Caki2 (cell line): ENCODE data around the gene OTOP3. TPM values are rescaled to one million over a fixed set of nuclear protein-coding genes. Genes with fewer than 3 reads are reported as not detected.

ENCODE experiments used
- DNase-seq: peaks from one replicate; pipeline ENCODE4 v3.0.0-alpha.2; 2015; ENCODE audit warnings: low read depth
- in situ Hi-C: cut with HindIII; loops from 2 replicates; pipeline ENCODE4 v1.10.0; 2016; ENCODE audit warnings: low sequenced_read_pairs, low pct_unique_long_range_greater_than_20kb, mixed read lengths
- total RNA-seq: library from RNA; depleted of rRNA; stranded (reverse); fragments of >200 nt; shearing (Covaris generic); gene quantifications from 2 replicates; pipeline ENCODE4 v1.2.3, GENCODE V29; 2014; ENCODE audit warnings: low replicate concordance; rRNA removed

The OTOP3 gene
- total RNA-seq, 1 experiment from 2014 or later = not detected

- in situ Hi-C loops = no loop called here
- no peak for DNase-seq
Measured at GRCh38 chr17:74994440-74994839, 58.7 kb downstream of the OTOP3 start.

- in situ Hi-C loops = no loop called here
- DNase-seq = no peak
Measured at GRCh38 chr17:74995847-74996246, 60.1 kb downstream of the OTOP3 start.

DNA sequence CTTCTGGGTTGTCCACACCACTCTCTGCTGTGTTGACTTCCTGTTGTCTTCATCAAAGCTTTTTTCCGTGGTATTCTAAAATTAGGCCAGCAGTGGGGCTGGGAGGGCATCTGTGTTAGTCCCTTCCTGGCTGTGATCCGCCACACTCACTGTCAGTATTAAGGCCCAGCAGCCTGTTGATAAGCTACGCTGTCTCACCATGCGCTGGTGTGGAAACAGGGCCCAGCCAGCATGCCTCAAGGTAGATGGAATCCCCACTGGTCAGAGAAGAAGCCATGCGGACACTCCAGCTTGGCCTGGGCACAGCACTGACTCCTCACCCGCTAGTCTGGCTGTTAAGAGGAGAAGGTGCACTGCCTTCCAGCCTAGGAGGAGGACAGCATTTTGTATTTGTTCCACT, 63.1 kb downstream of the OTOP3 start:
- in situ Hi-C loops = no loop called here

DNA sequence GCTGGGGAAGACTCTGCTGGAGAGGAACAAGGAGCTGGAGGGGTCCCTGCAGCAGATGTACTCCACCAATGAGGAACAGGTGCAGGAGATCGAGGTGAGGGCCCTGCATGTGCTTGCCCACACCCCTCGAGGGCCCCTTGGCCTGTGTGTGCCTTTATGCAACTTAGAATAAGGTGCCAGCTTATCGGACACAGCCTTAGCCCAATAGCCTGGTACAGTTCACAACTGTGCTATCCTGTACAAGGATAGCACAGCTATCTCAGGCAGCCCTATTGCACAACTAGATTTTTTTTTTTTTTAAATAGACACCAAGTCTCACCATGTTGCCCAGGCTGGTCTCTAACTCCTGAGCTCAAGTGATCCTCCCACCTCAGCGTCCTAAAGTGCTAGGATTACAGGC, 63.8 kb downstream of the OTOP3 start:
- no peak for DNase-seq
- in situ Hi-C loops = no loop called here

More for the DNA sequence above, 63.1 kb downstream of the OTOP3 start:
- DNase-seq = no peak

Other genes with a start within 250 kb of the OTOP3 start
- not detected in 2 replicates for gene CD300LF, start 223.0 kb upstream of the OTOP3 start, total RNA-seq
- gene RAB37, start 198.6 kb upstream of the OTOP3 start, total RNA-seq = not detected in 2 replicates
- 5.2 and 21.0 TPM in 2 replicates for gene NHERF1, start 187.3 kb upstream of the OTOP3 start, total RNA-seq
- 36.6 and 36.8 TPM in 2 replicates for gene NAT9, start 159.6 kb upstream of the OTOP3 start, total RNA-seq
- 0.51 and 1.3 TPM in 2 replicates for gene GRIN2C, start 76.0 kb upstream of the OTOP3 start, total RNA-seq
- gene FDXR, start 62.9 kb upstream of the OTOP3 start, total RNA-seq = 99.8 and 108 TPM in 2 replicates
- not detected in 2 replicates for gene FADS6, start 42.3 kb upstream of the OTOP3 start, total RNA-seq
- gene USH1G, start 12.6 kb upstream of the OTOP3 start, total RNA-seq = not detected in 2 replicates
- gene OTOP2, start 11.6 kb upstream of the OTOP3 start, total RNA-seq = not detected in 2 replicates
- 0.10 TPM in 1 of 2 replicates, not detected in the other for gene HID1, start 36.9 kb downstream of the OTOP3 start, total RNA-seq
- gene CDR2L, start 51.7 kb downstream of the OTOP3 start, total RNA-seq = 32.7 and 33.6 TPM in 2 replicates
- gene MRPL58, start 76.8 kb downstream of the OTOP3 start, total RNA-seq = 58.8 and 82.1 TPM in 2 replicates
- gene ATP5PD, start 111.1 kb downstream of the OTOP3 start, total RNA-seq = 289 and 430 TPM in 2 replicates
- gene KCTD2, start 111.3 kb downstream of the OTOP3 start, total RNA-seq = 17.9 and 26.6 TPM in 2 replicates
- 3.0 and 4.4 TPM in 2 replicates for gene SLC16A5, start 152.1 kb downstream of the OTOP3 start, total RNA-seq
- 15.8 and 17.4 TPM in 2 replicates for gene ARMC7, start 174.1 kb downstream of the OTOP3 start, total RNA-seq
- gene NT5C, start 195.8 kb downstream of the OTOP3 start, total RNA-seq = 135 and 304 TPM in 2 replicates
- gene JPT1, start 218.6 kb downstream of the OTOP3 start, total RNA-seq = 276 and 299 TPM in 2 replicates
- gene SUMO2, start 247.1 kb downstream of the OTOP3 start, total RNA-seq = 157 and 161 TPM in 2 replicates